B cell (primary cell): ENCODE results near the gene FUBP3. TPM values are rescaled to one million over a fixed set of nuclear protein-coding genes. Genes with fewer than 3 reads are reported as not detected.
"Not testable (repeated sequence)": the region's sequence is repeated elsewhere in the genome, so short reads cannot be mapped to it uniquely, and the experiment has no call there.

Source experiments
- ATAC-seq: fragments of 200-7000 bp; cut with Tn5 transposase; one replicate; pipeline ENCODE4 v1.10.0; 2021; ENCODE audit warnings: low read depth, mild to moderate bottlenecking, moderate number of reproducible peaks, moderate library complexity
- CTCF ChIA-PET: fragments of 350-600 bp; sonication (Branson Sonifier 250); formaldehyde crosslinking; loops from one replicate; lab custom pipeline; 2021; ENCODE audit warnings: antibody characterized with exemption, inconsistent platforms; lab: Charles Lee
- POLR2A ChIA-PET: fragments of 350-600 bp; sonication (Branson Sonifier 250); formaldehyde crosslinking; loops from one replicate; lab custom pipeline; 2021; ENCODE audit warnings: antibody characterized with exemption; lab: Charles Lee
- DNase-seq: peaks from one replicate; pipeline ENCODE4 v3.0.0; 2013
- H2AFZ ChIP-seq: 2 replicates; pipeline ENCODE4 v1.6.1; 2012; ENCODE audit warnings: mild to moderate bottlenecking, low read depth, low read length; ENCODE audit not compliant: insufficient read depth, poor library complexity, severe bottlenecking
- H3K27ac ChIP-seq, 2 donors: 1 replicate in 1 of 2; 2 replicates in 1 of 2; pipeline ENCODE4 v1.5.1; 2012 to 2013; ENCODE audit warnings: low read length in 2 of 2, mild to moderate bottlenecking in 2 of 2, moderate library complexity in 1 of 2
- H3K27me3 ChIP-seq, 4 experiments: fragments of 200-600 bp in 1 of 4; sonication (generic) in 1 of 4; replicated peaks in 1 of 4; 1 replicate in 2 of 4; 2 replicates in 2 of 4; pipeline versions ENCODE4 v1.6.1 to v1.7.0; 2013 to 2016; ENCODE audit warnings: low read length in 3 of 4, mild to moderate bottlenecking in 2 of 4, mixed read lengths in 1 of 4, moderate library complexity in 1 of 4; ENCODE audit not compliant: insufficient read depth in 4 of 4, control insufficient read depth in 3 of 4; ENCODE audit errors: control extremely low read depth in 1 of 4
- H3K36me3 ChIP-seq, 2 experiments: replicated peaks in 1 of 2; 1 replicate in 1 of 2; 2 replicates in 1 of 2; pipeline versions ENCODE4 v1.6.1 to v1.7.1; 2013; ENCODE audit warnings: low read length in 1 of 2; ENCODE audit not compliant: insufficient read depth in 2 of 2, control insufficient read depth in 1 of 2; ENCODE audit errors: control extremely low read depth in 1 of 2, extremely low read depth in 1 of 2
- H3K4me1 ChIP-seq, 2 donors: fragments of 200-600 bp in 1 of 2; sonication (generic) in 1 of 2; 1 replicate in 1 of 2; 2 replicates in 1 of 2; pipeline versions ENCODE4 v1.5.1 to v1.6.1; 2013 to 2017; ENCODE audit warnings: low read length in 2 of 2; ENCODE audit not compliant: control insufficient read depth in 2 of 2, insufficient read depth in 2 of 2
- H3K4me2 ChIP-seq: replicated peaks from 2 replicates; pipeline ENCODE3; 2012; ENCODE audit warnings: mild to moderate bottlenecking, low read depth, low read length; ENCODE audit not compliant: poor library complexity, severe bottlenecking
- H3K4me3 ChIP-seq, 5 experiments: fragments of 200-600 bp in 1 of 5; sonication (generic) in 1 of 5; 1 replicate in 3 of 5; 2 replicates in 2 of 5; pipeline versions ENCODE4 v1.5.1 to v1.7.0; 2011 to 2016; ENCODE audit warnings: low read length in 4 of 5, mild to moderate bottlenecking in 4 of 5, low read depth in 2 of 5, control low read depth in 1 of 5, moderate library complexity in 1 of 5; ENCODE audit not compliant: insufficient read depth in 1 of 5; ENCODE audit errors: control extremely low read depth in 1 of 5, extremely low read depth in 1 of 5
- H3K79me2 ChIP-seq: fragments of 200-600 bp; sonication (generic); one replicate; pipeline ENCODE4 v1.6.0; 2016; ENCODE audit warnings: low read length; ENCODE audit not compliant: control insufficient read depth, insufficient read depth
- H3K9ac ChIP-seq: fragments of 200-600 bp; sonication (generic); 2 replicates; pipeline ENCODE4 v1.6.1; 2017; ENCODE audit warnings: mild to moderate bottlenecking, low read length, moderate library complexity
- H3K9me3 ChIP-seq, 3 donors: one replicate each; pipeline versions ENCODE4 v1.6.1 to v1.7.1; 2013; ENCODE audit warnings: low read length in 2 of 3; ENCODE audit not compliant: control insufficient read depth in 2 of 3, insufficient read depth in 1 of 3; ENCODE audit errors: control extremely low read depth in 1 of 3
- H4K20me1 ChIP-seq: 2 replicates; pipeline ENCODE4 v1.6.0; 2012; ENCODE audit warnings: mild to moderate bottlenecking, low read length; ENCODE audit not compliant: insufficient read depth, control insufficient read depth, poor library complexity, severe bottlenecking
- H3K27ac Mint-ChIP-seq: one replicate; pipeline ENCODE4 v1.8.0; 2021; ENCODE audit warnings: mixed read lengths
- H3K27me3 Mint-ChIP-seq: one replicate; pipeline ENCODE4 v1.8.0; 2021; ENCODE audit warnings: mixed read lengths
- H3K4me1 Mint-ChIP-seq: one replicate; pipeline ENCODE4 v1.8.0; 2021; ENCODE audit warnings: mixed read lengths
- H3K4me3 Mint-ChIP-seq: one replicate; pipeline ENCODE4 v1.8.0; 2021; ENCODE audit warnings: mixed read lengths
- H3K9me3 Mint-ChIP-seq: one replicate; pipeline ENCODE4 v1.8.0; 2022; ENCODE audit warnings: mixed read lengths; ENCODE audit not compliant: insufficient read depth
- EZH2 ChIP-seq: IDR thresholded peaks from 2 replicates; pipeline ENCODE4 v1.6.1; 2012; ENCODE audit warnings: borderline replicate concordance, low read depth, mild to moderate bottlenecking, moderate library complexity, low read length; ENCODE audit not compliant: insufficient read depth, poor library complexity, severe bottlenecking
- WGBS: methylation state at CpG from one replicate; pipeline ENCODE4 v1.1.5; 2013; ENCODE audit warnings: missing lambda C conversion rate; ENCODE audit not compliant: insufficient coverage; 5-methylcytosine and 5-hydroxymethylcytosine counted together
- intact Hi-C: fragments of 100-400 bp; cut with micrococcal nuclease; formaldehyde crosslinking; loops from one replicate; pipeline ENCODE4 v1.10.0; 2022
- polyA plus RNA-seq: library from polyadenylated mRNA; depleted of rRNA; stranded (reverse); fragments of >200 nt; gene quantifications from 2 replicates; pipeline ENCODE4 v1.2.3, GENCODE V29; 2012
- small RNA-seq: library from RNA; depleted of rRNA; stranded (forward); fragments of <200 nt; gene quantifications from one replicate; pipeline ENCODE3, GENCODE V24; 2012; ENCODE audit warnings: low replicate concordance, low read depth; ENCODE audit not compliant: insufficient read length
- total RNA-seq, 2 donors: library from RNA; stranded (reverse); fragments of 120-200 nt in 1 of 2; gene quantifications; 1 replicate in 1 of 2; 2 replicates in 1 of 2; pipeline versions ENCODE4 v1.2.3 to v1.2.4, GENCODE V29; 2013 to 2022
- TF ChIP-seq, protein P1 (sequence below): fragments of 200-600 bp; IDR thresholded peaks from one replicate; pipeline ENCODE4 v1.8.0; 2022; ENCODE audit warnings: antibody characterized with exemption, mild to moderate bottlenecking

Gene FUBP3
- total and polyA plus RNA-seq, 2 donors (not counting 1 experiment from before 2014, with no cell fraction given) = 45.7 to 79.4 TPM

DNA sequence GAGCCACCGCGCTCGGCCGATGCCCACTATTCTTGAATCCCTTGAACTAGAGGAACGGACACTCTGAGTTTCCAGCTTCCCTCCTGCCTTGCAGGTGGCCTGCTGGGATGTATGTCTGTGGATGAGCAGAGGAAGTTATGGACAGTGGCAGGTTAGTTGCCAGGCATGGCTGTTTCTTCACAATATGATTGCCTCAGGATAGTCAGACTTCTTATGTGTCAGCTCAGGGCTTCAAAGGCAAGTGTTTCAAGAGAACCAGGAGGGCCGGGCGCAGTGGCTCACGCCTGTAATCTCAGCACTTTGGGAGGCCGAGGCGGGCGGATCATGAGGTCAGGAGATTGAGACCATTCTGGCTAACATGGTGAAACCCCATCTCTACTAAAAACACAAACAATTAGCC is 106.6 kb downstream of the FUBP3 start:
- H3K4me3 Mint-ChIP-seq, H2AFZ ChIP-seq, H3K9ac ChIP-seq, H3K9me3 Mint-ChIP-seq, H3K79me2 ChIP-seq, H3K4me3 ChIP-seq, H3K36me3 ChIP-seq, DNase-seq, H4K20me1 ChIP-seq, H3K4me1 ChIP-seq, ATAC-seq, H3K27ac ChIP-seq, H3K4me2 ChIP-seq, H3K27ac Mint-ChIP-seq, H3K9me3 ChIP-seq, POLR2A ChIA-PET: not testable (repeated sequence)
- intact Hi-C loops = loop anchor here (10.0 kb wide), 1 partner anchor 581 kb away; no protein-coding TSS in a partner anchor
- Mint-ChIP-seq H3K4me1 (peaks cover 13% of the 10 kb centered on the region), H3K27me3 (peaks cover 15% of the 10 kb centered on the region)
- WGBS = 97% methylated on average over 9 of the region's 11 CpGs
- H3K27me3 ChIP-seq = peaks cover 0 to 33% (median 2%) of the 10 kb centered on the region in 4 experiments
- CTCF ChIA-PET = interaction anchor here (0.6 to 2.5 kb wide), 6 partner anchors 11 to 900 kb away, joined by 3 to 21 read pairs (median 4); no protein-coding TSS in a partner anchor

DNA sequence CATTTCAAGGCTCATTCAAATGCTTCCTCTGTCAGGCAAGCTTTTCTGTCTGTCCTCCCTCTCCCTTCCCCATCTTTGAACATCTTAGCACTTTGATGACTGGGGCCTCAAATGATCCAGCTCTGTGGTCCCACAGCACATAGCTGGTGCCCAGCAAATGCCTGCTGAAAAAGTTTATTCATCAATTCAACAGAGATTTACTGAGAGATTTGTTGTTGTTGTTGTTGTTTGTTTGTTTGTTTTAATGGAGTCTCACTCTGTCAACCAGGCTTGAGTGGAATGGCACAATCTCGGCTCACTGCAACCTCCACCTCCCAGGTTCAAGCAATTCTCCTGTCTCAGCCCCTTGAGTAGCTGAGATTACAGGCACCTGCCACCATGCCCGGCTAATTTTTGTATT is 108.2 kb downstream of the FUBP3 start:
- Histone ChIP-seq H3K27me3 (peaks cover 0 to 23% (median 2%) of the 10 kb centered on the region in 4 experiments), H3K9me3 (peaks cover 0 to 11% (median 5%) of the 10 kb centered on the region in 3 donors), H3K36me3 (no peaks in the 10 kb centered on the region), H3K4me1 (no peaks in the 10 kb centered on the region), H3K4me3 (no peak overlapping the region), H3K27ac (no peak overlapping the region), H3K4me2 (no peak overlapping the region), H2AFZ (no peak overlapping the region), H3K79me2 (no peaks in the 10 kb centered on the region), H3K9ac (no peak overlapping the region), H4K20me1 (no peaks in the 10 kb centered on the region)
- intact Hi-C loops = loop anchor here (10.0 kb wide), 1 partner anchor 583 kb away; no protein-coding TSS in a partner anchor
- Mint-ChIP-seq H3K27me3 (peaks cover 12% of the 10 kb centered on the region), H3K9me3 (no peaks in the 10 kb centered on the region), H3K4me3 (no peak overlapping the region), H3K4me1 (peaks cover 10% of the 10 kb centered on the region), H3K27ac (no peak overlapping the region)
- no CpG with 5 or more reads among the region's 2 CpGs for WGBS
- ChIA-PET CTCF (interaction anchor here (0.7 to 1.3 kb wide), 3 partner anchors 13 to 784 kb away, joined by 3 read pairs; no protein-coding TSS in a partner anchor), POLR2A (no interaction called here)
- DNase-seq (no peak), ATAC-seq (no peak)
- TF ChIP-seq EZH2 = no peak
- TF ChIP-seq, protein P1, sequence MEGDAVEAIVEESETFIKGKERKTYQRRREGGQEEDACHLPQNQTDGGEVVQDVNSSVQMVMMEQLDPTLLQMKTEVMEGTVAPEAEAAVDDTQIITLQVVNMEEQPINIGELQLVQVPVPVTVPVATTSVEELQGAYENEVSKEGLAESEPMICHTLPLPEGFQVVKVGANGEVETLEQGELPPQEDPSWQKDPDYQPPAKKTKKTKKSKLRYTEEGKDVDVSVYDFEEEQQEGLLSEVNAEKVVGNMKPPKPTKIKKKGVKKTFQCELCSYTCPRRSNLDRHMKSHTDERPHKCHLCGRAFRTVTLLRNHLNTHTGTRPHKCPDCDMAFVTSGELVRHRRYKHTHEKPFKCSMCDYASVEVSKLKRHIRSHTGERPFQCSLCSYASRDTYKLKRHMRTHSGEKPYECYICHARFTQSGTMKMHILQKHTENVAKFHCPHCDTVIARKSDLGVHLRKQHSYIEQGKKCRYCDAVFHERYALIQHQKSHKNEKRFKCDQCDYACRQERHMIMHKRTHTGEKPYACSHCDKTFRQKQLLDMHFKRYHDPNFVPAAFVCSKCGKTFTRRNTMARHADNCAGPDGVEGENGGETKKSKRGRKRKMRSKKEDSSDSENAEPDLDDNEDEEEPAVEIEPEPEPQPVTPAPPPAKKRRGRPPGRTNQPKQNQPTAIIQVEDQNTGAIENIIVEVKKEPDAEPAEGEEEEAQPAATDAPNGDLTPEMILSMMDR = no peak

Small RNA genes within 50 kb of the gene (small RNA-seq; reads per million reads assigned to genes)
- not detected for gene MIR6856

Other genes with a start within 250 kb of the FUBP3 start
- gene ASS1, start 134.6 kb upstream of the FUBP3 start, total RNA-seq = 0.44 TPM in 1 of 2 replicates, not detected in the other
- 0.30 and 0.49 TPM in 2 replicates for gene ASS1, start 134.6 kb upstream of the FUBP3 start, polyA plus RNA-seq
- not detected in 2 replicates for gene PRDM12, start 85.0 kb downstream of the FUBP3 start, total RNA-seq
- not detected in 2 replicates for gene PRDM12, start 85.0 kb downstream of the FUBP3 start, polyA plus RNA-seq
- gene EXOSC2, start 114.2 kb downstream of the FUBP3 start, total RNA-seq = 53.3 and 55.5 TPM in 2 replicates
- gene EXOSC2, start 114.2 kb downstream of the FUBP3 start, polyA plus RNA-seq = 31.5 and 34.7 TPM in 2 replicates